NCI-H524 treated with DMSO at 0.1 percent for 48 hours (cell line): ENCODE results near the gene MGAT4D.
"Not testable (repeated sequence)": the region's sequence is repeated elsewhere in the genome, so short reads cannot be mapped to it uniquely, and the experiment has no call there.

ENCODE experiments used
- DNase-seq: peaks from one replicate; lab custom pipeline; 2025; lab: John Stamatoyannopoulos, UW

Gene MGAT4D

DNA sequence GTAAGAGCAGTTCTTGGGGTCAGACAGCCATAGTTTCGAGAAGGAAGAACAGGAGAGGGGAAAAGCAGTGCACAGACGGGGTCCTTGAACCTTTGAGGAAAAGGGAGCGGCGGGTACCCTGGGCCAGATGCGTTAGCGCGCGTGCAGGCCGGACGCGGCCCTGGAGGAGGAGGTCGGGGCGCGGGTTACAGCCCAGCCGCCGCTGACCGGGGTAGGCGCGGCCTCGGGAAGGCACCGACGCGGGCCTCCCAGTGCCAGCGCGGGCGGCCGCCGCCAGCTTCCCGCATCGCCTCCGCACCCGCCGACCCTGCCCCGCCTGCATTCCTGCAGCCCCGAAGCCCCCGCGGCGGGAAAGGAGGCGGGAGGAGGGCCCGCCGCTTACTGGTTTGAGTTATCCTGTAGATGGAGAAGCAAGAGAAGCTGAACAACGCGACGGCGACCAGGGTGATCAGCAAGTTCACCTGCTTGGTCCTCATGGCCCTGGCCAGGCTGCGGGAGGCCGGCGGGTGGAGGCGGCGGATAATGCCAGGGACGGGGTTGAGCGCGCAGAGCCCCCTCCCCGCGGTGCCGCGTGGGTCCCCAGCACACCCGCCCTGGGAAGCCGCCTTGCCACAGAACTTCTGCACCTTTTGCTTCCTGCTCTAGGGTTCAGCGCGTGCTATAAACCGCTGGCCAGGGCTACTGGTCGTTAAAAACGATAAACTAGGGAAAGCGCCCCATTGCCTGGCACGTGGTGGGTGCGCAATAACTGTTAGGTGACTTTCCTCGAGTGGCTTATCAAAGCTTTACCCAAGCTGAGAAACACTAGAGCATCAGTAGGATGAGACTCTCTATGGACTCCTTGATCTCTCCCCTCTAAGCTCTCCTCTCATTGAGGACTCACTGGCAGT is at the start of gene MGAT4D:
Gene MGAT4D, minus strand, starts transcription at position 547 of the 890 bp plus-strand sequence. Its CDS starts 71 bp downstream, at position 476.
- DNase-seq = no peak

DNA sequence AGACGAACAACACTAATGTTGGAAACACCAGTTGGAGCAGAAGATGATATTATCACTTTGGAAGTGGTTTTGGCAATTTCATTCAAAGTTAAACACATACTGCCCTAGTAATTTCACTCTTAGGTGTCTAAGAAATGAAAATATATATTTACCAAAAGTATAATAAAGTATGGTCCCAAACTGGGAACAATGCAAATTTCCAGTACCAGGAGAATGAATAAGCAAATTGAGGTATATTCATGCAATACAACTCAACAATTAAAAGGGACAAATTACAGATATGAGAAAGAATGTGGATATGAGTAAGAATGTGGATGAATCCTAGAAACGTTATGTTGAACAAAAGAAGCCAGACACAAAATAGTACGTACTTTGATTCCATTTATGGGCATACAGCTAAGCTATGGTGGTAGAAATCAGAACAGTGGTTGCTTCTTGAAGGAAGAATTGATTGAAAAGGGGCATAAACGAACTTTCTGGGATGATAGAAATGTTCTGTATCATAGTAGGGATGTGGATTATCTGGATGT is 35.9 kb upstream of the MGAT4D start:
- no peak for DNase-seq

DNA sequence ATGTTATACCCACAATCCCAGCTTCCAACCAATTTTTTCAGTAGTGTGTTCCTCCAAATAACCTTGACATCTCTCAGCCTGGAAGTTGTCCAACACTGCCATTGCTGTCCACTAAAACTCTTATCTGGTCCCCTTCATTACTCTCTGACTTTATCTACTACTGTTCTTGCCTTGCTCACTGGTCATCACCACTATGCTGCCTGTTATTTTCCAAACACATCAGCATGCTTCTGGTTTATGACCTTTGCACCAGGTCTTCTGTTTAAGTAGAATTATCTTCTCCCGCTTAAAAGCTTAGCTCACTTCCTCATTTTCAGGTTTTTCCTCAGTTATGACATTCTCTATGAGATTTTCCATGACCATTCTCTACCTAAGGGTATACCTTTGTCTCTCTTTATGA is 31.3 kb upstream of the MGAT4D start:
- no peak for DNase-seq

DNA sequence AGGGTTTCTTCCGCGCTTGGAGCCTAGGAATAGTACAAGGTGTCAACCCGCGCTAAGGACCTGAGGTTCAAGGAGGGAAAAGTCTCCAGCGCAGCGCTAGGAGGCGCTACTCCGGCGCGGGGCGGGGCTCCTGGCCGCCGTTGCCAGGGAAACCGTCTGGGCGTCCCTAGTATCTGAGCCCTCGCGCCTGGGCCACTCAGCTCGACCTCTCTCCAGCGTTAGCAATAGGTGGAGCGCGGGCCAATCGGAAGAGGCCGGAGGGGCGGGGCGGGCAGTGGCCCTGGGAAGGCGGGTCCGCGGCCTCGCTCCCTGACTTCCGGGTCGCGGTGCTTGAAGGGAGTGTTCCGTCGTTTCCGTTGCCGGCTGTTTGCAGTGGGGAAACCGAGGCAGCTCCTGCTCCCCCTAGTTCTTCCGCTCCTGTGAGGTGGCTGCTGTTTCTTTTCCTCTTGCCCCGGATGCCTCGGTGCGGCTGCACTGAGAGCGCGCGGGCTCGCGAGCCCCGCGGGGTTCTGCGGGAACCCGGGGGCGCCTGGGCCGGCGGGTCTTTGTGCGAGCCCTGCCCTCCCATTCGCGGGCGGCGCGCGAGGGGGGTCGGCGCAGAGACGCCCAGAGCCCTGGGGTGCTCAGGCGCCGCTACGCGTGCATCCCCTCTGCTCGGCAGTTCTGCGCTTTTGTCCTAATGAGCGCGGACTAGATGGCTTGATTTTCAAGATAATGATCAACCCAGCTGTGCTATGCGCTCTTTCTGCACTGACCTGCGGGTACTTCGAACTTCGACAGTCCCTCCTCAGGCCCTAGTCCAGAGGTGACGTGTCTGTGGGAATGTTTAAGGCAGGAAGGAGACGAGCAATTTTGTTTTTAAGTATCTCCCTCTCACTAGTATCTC is 26.0 kb upstream of the MGAT4D start, which contains the start of gene ELMOD2:
Gene ELMOD2, plus strand, starts transcription at position 312 of the 886 bp plus-strand sequence. CDS start 1,261 bp downstream, outside the sequence.
- DNase-seq = peak; percentile 68

DNA sequence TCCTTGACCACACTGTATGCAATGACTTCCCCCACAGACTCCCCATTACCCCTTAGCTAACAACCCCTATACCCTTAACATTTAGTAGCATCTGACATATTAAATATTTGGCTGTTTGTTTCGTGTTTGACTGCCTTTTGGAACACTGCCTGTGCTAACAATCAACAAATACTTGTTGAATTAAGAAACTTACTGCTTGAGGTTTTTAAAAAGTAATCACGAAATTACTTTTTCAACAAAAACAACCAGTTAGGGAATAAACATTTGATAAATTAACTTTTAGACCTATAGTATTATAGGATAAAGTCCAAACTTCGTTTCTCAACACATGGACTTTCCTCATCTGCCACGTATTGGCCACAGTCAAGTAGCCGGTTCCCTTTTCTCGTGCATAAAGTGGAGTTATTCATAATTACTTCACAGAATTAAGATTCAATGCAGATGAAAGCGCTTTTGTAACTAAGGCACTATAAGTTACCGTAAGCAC is 25.3 kb upstream of the MGAT4D start:
- DNase-seq = no peak

DNA sequence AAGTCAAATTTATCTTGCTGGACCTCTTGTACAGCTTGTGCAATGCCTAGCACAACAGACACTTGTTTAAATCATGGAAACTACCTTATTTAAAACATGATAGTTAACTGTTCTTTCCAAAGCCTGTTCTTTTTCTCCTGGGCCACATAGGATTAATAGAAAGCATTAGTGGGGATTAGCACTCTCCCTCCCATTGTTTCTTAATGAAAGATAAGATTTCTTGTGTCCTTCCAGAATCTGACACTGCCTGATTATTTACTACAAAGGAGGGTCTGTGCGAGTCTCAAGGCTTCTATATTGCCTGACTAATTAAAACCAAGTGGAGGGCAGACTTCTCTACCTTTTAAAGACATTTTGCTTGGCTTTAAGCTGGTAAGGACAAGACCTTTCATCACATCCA is 17.3 kb upstream of the MGAT4D start:
- DNase-seq = peak; percentile 46

DNA sequence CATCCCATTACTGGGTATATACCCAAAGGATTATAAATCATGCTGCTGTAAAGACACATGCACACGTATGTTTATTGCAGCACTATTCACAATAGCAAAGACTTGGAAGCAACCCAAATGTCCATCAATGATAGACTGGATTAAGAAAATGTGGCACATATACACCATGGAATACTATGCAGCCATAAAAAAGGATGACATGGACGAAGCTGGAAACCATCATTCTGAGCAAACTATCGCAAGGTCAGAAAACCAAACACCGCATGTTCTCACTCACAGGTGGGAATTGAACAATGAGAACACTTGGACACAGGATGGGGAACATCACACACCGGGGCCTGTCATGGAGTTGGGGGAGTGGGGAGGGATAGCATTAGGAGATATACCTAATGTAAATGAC is 15.7 kb upstream of the MGAT4D start:
- not testable (repeated sequence) for DNase-seq

DNA sequence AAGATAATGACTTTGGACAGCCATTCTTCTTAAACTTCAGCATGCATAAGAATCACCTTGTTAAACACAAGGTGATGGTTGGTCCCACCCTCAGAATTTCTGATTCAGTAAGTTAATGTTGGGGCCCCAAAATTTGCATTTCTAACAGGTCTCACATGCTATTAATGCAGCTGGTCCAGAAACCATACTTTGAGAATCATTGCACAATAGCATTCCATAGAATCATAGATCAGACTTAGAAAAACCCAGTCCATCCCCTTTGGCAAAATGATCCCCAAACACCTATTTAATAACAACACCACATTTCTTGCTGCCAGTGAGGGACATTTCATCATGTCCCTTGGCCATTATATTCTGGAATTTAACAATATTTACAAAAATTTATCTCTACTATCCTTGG is 6.2 kb upstream of the MGAT4D start:
- no peak for DNase-seq

DNA sequence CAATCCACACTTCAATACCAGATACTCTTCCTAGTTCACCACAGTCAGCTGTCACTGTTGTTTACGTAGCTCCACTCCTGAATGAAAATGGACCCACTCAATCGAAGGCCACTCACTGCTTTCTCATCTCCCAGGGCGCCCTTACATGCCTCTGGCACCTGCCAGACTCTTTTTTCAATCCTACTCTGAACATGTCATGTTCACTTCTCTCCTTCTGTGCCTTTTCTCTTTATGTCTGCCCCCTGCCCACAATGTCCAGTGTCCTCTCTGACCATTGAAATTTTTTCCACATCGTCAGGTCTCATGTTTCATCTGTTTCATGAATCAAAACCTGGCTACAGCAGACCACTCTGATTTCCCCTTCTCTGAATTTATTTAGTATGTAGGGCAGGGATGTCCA is 1.3 kb upstream of the MGAT4D start:
- no peak for DNase-seq

DNA sequence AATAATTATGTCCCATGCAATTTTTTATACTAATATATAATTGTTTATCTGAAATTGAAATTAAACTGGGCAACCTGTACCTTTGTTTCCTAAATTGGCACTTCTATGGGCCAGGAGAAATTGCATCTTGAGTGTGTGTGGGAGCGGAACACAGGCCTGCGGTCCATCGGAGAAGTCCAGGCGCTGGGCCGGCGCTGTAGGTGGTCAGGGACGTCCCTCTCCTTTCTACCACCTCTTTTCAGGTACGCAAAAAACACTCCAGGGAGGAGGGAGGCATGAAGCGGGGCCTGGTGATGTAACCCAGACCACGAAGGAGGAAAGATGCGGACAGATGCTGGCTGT is 717 bp downstream of the MGAT4D start:
- no peak for DNase-seq

DNA sequence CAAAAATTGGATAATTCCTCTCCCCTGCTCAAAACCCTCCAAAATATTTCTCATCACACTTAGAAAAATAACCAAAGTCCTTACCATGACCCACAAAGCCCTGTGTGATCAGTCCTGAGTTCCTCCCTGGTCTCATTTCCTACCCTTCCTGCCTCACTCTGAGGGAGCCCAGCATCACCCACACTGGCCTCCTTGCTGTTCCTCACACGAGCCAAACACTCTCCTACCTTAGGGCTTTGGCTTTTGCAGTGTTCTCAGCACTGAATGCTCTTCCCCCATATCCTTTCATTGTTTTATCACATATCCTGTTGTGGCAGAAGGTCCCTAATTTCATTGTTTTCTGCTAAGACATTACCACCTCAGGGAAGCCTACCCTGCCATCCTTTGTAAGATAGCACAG is 12.2 kb downstream of the MGAT4D start:
- no peak for DNase-seq

DNA sequence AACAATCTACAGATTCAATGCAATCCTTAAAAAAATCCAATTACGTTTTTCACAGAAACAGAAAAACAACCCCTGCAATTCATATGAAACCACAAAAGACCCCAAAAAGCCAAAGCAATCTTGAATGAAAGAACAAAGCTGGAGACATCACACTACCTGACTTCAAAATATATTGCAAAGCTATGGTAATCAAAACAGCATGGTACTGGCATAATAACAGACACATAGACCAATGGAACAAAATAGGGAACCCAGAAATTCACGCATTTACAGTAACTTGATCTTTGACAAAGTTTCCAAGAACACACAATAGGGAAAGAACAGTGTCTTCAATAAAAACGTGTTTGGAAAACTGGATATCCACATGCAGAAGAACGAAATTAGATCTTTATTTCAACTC is 14.6 kb downstream of the MGAT4D start:
- no peak for DNase-seq

DNA sequence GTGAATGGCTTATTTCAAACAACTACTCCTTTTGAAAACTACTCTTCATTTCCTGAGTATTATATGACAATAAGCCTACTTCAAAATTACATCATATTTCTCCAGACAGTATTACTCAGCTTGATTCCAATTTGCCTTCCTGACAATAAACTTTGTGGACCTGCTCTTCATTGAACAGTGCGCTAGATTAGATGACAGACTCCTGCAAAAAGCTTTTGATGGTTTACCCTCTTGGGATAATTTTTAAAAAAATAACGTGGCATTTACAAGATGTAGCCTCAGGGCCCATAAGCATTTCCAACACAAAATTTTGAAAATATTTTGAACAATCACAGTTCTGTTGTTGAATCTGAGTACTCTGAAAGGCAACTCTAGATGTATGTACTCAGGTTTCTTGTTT is 25.9 kb downstream of the MGAT4D start:
- DNase-seq = no peak

DNA sequence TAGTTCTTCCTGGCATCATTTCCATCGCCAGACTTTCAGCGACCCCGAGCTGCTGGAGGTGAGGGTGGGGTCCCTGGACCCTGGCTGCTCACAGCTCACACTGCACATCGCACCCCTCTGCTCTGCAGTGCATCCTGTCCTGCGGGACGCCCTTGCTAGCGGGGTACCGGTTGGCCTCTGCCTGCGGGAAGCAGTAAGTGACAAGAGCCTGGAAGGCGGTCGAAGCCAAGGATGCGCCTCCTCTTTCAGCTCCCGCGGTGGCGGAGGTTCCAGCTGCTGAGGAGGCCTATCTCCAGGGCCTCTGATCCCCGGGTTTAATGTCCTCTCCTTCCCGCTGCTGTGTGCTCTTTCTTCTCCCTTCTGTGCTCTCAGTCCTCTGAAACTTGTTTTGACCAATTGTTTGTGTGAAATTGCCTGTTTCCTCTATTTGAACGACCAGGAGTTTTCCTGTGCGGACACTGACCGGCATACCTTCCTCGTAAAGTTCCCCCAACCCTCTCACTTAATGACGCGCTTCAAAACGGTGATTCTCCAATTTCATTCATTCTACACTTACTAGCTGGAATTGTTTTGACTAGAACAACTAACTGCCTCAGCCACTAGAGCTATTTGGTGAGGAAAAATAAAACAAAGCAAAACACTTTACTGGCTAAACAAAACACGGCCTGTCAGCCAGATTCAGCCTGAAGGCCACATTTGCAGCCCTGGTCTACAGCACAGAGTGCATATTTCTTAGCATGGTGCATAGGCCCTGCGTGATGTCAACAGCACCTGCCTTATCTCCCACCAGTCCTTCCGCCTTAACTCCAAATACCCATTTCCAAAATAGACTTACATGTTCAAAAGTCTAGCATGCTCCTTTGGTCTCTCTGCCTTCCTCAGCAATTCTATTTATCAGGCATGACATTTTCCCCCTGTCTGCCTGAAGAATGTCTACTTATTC is 28.0 kb downstream of the MGAT4D start:
- DNase-seq = no peak

DNA sequence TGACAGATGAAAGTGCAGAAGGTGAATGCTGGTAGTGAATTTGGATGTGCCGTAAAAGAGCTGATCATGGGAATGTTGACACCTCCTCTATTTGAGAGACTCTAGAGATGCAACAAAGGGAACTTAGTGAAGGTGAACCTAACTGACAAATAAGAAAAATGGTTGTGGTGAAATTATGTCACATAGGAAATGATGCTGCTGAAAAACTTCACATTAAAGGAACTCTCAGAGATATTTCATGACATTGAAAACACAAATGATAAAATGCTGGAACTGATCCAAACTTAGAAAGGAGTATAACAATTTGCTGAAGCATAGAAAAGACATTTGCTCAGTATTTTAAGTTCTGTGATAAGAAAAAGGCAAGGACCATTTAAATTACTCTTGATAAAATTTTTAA is 31.9 kb downstream of the MGAT4D start:
- DNase-seq = no peak

DNA sequence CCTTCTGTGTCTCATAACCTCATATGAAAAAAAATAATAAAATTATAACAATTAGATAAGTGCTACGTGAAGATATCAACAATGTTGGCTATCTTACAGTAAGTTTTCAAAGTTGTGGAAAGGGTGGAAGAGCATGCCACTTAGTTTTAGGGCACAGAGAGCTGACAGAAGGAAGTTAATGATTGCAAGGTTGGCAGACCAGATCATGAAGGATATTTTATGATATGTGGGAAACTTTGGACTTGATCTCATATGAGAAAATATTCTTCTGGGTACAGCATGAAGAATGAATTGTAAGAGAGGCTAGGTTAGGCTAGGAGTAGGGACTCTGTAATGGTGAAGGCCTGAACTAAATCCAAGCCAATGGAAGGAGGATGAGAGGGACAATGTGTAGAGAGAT is 34.5 kb downstream of the MGAT4D start:
- no peak for DNase-seq

DNA sequence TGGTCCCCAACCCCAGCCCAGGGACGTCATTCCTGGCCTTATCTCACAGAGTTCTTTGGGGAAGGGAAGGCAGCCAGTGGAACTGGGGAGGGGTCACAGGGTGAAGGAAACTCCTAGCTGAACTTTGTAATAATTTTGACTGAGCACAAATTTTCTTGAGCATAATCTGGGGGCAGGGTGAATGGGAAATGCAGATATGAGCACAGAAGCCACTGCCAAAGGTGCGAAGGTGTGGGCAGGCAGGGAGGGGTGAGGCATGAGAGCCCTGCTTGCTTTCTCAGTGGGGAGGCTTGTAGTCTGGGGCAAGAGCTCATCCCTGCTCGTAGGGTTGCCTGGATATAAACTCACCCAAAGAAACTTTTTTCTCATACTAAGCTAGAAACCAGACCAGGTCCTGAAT is 34.9 kb downstream of the MGAT4D start:
- DNase-seq = no peak

DNA sequence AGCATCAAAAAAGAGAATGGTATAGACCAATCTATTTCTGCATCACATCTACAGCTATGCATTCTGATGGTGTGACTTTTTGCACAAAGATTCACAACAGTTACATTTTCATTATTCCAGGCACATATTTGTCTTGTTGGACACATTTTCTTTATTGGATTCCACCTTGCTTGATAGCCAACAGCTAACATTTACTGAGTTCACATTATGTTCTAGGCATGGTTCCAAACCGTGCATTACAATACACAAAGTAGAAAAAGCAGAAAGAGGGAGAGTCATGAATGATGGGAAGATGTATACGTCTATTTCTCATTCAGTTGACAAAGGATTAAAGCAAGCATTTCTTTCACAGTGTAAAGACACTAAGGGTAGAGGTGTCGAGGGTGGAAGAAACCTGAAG is 47.7 kb downstream of the MGAT4D start:
- DNase-seq = no peak

DNA sequence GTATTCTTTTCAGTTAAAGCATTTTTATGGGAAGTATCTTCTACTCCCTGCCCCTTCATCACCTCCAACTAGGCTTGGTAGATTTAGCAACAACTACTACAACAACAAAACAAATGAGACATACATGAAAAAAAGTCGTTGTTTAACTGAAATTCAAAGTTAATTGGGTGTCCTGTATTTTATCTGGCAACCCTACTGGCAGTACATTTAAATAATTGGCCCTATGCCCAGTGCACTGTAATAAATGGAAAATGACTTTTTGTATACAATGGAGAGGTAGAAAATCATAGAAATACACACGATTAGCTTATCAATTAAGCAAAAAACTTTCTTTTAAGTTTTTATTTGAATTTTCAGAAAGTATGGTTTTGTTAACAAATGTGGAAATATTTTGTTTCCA is 49.3 kb downstream of the MGAT4D start:
- DNase-seq = no peak

DNA sequence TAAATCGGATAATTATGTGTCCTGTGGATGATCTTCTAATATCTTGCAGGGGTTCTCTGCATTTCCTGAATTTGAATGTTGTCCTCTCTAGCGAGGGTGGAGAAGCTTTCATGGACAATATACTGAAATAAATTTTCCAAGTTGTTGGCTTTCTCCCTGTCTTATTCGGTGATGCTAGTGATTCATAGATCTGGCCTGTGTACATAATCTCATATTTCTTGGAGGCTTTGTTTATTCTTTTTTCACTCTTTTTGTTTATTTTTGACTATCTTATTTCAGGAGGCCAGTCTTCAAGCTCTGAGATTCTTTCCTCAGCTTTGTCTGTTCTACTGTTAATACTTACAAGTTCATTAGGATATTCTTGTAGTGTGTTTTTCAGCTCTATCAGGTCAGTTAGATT is 49.9 kb downstream of the MGAT4D start:
- no peak for DNase-seq

DNA sequence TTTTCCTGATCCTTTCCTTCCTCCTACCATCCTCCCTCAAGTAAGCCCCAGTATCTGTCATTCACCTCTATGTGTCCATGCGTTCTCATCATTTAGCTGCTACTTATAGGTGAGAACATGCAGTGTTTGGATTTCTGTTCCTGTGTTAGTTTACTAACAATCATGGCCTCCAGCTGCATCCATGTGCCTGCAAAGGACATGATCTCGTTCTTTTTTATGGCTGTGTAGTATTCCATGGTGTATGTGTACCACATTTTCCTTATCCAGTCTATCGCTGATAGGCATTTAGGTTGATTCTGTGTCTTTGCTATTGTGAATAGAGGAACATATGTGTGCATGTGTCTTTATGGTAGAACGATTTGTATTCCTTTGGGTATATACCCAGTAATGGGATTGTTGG is 53.7 kb downstream of the MGAT4D start:
- not testable (repeated sequence) for DNase-seq
